ENCODE results near the gene GMPS.
"Not testable (repeated sequence)": the region's sequence is repeated elsewhere in the genome, so short reads cannot be mapped to it uniquely, and the experiment has no call there.

Gene GMPS

GRCh38 chr3:155872904-155873646 is 2.6 kb downstream of the GMPS start:
- no peak for DNase-seq (ENCODE audit: low read depth)

DNA sequence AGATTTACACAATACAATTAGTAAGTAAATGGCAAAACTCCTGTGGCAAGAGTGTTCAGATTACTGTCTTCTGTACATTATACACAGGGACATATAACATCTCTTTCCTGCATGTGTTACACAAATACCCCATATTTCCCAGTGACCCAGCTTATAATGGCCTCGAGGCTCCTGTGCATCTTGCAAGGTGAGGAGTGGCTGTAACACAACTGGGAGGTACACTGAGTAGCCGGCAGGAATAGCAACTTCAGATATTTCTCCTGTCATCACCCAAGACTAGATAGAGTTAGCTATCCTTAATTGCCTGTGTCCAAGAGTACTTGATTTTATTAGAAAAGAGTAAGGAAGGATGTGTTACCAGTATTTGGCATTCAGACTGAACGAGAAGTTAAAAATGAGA is 5.6 kb downstream of the GMPS start:
- no peak for DNase-seq (ENCODE audit: low read depth)

GRCh38 chr3:155876503-155876902 is 6.1 kb downstream of the GMPS start:
- no peak for DNase-seq (ENCODE audit: low read depth)

DNA sequence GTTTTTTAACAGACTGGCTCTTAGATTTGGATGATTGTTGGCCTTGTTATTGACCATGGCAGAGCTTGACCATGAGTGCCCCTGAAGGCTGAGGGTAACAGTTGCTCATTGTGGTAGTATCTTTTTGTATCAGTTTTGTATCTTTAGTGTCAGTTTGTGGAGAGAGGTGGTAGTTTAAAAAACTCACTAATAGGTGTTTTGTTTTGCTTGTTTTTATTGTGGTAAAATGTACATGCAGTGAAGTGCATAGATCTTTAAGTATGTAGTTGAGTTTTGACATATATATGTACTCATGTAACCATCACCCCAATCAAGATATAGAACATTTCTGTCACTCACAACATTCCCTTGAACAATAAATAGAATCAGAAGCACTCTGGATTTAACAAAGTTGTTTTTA is 9.8 kb downstream of the GMPS start:
- DNase-seq (ENCODE audit: low read depth), result no peak

DNA sequence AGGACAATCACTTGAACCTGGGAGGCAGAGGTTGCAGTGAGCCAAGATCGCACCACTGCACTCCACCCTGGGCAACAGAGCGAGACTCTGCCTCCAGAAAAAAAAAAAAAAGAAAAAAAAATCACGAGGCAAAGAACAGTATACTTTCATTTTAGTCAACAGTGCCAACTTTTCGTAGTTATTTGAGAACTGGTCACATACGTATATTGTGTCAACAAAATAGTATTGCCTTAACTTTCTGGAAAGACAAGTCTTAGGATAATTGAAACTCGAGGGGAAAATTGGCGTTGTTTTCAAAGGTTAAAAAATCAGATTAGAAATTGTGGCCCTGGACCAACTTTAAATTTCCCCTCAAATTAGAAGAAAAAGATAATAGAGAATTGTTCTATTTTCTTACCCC is 13.8 kb downstream of the GMPS start:
- DNase-seq (ENCODE audit: low read depth), result no peak

DNA sequence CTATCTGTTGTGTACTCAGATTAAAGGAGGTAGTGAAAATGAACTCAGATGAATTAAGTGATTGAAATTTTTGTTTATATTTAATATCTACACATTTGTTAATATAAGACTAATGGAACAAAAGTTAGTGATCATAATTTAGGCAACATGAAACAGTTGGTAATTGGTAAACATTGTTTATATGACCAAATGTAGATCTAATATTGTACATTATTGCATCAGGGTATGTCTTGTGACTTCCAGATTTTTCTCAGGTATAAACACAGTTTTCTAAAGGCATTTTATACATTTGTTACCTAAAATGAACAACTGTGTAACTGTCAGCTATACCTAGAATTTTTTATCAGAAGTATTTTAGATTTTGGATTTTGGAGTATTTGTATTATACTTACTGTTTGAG is 14.8 kb downstream of the GMPS start:
- DNase-seq (ENCODE audit: low read depth), result no peak

- DNase-seq (ENCODE audit: low read depth), result not testable (repeated sequence)
Observed at GRCh38 chr3:155886348-155886747, 15.9 kb downstream of the GMPS start.

GRCh38 chr3:155886915-155887314 is 16.5 kb downstream of the GMPS start:
- DNase-seq (ENCODE audit: low read depth), result no peak

DNA sequence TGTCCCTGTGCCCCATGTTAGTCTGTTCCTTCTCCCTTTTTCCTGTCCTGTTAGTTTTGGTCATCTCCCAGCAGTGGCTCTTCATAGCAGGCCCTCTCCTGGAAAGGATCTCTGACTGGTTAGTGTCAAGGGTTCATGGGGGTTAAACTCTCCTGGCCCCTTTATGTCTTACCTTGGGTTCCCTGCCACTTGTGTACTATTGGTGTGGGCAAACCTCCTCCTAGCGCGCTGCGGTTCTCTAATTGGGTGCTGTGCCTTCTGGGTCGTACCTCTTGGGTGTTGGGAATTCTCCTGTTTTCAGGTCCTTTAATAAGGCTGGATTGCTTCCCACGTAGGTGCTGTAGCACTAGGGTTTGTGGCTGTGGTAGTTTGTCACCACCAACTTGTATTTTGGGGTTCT is 18.8 kb downstream of the GMPS start:
- DNase-seq (ENCODE audit: low read depth), result no peak

DNA sequence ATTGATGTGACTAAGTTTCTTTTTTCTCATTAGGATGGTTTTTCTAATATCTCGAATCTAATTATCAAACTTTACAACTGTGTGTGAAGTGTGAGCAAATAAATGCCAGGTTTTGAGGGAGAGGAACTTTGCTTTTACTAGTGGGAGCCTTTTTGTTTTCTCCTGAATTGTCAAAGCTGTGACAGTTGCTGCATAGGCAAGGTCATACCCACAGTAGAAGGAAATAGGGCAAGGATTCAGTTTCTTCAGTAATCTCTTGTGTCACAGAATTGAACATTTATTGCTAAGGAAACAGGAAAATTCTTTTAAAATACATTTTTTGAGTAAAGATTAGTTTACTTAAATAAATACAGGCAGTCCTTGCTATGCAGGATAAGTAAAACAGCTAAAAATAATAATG is 19.5 kb downstream of the GMPS start:
- no peak for DNase-seq (ENCODE audit: low read depth)

- no peak for DNase-seq (ENCODE audit: low read depth)
Observed at GRCh38 chr3:155890671-155891190, 20.3 kb downstream of the GMPS start.

GRCh38 chr3:155891321-155891720 is 20.9 kb downstream of the GMPS start:
- no peak for DNase-seq (ENCODE audit: low read depth)

DNA sequence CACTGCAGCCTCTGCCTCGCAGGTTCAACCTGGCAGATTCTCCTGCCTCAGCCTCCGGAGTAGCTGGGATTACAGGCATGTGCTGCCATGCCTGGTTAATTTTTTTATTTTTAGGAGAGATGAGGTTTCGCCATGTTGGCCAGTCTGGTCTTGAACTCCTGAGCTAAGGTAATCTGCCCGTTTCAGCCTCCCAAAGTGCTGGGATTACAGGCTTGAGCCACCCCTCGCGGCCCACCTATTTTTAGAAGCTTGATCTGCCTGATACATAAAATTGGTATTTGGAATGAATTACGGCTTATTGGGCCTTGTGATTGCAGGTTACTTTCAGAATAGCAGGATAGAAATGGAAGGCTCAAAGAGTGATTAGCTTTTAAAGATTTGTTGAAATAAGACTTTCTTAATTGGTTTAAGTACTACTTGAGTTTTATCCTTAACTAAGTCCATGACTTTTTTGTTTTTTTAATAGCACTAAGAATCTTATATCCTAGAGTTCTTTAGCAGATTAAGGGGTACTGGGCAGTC is 25.0 kb downstream of the GMPS start:
- no peak for DNase-seq (ENCODE audit: low read depth)

DNA sequence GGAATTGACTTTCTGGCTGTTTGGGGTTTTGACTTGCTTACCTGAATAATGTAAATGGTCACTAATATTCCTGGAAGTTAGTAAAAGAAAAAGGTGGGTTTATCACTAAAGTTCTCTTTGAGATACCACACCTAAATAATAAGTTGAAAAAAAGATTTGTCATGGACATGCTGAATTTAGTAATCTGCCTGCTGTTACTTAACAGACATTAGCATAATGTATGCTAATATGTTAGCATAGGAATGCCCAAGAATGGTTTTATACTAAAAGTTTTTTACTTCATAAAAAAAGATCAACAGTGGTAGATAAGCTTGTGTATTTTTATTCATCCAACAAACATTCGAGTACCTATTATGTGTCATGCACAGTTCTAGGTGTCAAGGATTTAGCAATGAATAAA is 36.5 kb downstream of the GMPS start:
- no peak for DNase-seq (ENCODE audit: low read depth)

- DNase-seq (ENCODE audit: low read depth), result no peak
Observed at GRCh38 chr3:155908086-155908485, 37.6 kb downstream of the GMPS start.

DNA sequence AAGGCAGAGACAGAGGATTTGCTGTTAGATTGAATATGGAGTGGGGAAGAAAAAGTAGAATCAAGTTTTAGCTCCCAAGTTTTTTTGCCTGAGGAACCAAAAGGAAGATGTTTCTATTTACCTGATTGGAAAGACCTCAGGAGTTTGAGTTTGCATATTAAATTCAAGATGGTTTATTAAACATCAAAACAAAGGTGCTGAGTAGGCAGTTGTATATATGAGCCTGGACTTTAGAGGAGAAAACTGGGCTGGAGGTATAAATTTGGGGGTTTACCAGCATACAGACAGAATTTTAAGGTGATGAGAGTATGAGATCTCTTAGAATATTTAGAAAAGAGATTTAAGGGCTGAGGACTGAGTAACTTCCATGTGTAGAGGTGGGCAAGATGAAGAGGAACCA is 38.2 kb downstream of the GMPS start:
- DNase-seq (ENCODE audit: low read depth), result no peak

GRCh38 chr3:155912090-155912489 is 41.6 kb downstream of the GMPS start:
- DNase-seq (ENCODE audit: low read depth), result no peak

DNA sequence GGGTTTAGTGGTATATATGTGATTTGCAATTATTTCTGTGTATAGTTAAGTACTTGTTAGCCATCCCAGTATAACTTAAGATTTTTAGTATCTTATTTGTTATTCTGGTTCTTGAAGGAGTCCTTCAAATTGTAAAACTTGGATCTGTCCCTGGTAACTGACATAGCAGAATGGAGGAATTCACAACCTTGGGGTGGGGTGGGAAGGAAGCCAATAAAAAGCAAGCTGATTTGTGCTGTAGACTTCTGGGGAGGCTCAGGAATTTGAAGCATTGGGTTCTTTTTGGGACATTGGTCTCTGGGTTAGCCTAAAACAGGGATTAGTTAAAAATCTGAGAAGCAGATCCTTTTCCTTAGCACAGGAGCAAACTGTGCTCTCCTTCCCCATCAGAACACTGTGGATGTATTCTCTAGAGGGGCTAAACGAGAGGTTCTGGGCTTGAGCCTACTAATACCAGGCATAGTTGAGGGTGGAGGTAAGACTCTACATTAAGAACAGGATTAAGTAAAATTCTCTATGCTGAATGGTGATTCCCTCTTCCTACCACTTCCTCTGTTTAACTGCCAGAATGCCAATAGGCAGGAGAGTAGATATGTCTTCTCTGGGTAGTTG is 42.2 kb downstream of the GMPS start:
- no peak for DNase-seq (ENCODE audit: low read depth)

- no peak for DNase-seq (ENCODE audit: low read depth)
Observed at GRCh38 chr3:155917781-155918180, 47.3 kb downstream of the GMPS start.

DNA sequence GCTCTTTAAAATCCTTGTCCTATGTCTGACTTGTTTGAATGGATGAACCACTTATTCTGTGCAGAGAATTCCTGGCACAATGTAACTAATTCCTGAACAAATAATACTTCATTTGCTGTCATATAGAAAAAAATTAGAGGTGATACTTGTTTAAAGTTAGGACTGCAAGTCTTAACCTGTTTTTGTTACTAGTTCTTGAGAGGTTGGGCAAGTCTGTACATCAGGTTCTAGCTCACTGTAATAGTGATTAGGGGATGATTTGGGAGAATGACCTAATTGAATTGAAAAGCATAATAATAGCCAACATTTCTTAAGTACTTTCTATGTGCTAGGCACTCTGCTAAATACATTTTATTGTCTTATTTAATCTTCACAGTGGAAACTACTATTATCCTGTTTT is 49.3 kb downstream of the GMPS start:
- DNase-seq (ENCODE audit: low read depth), result no peak

DNA sequence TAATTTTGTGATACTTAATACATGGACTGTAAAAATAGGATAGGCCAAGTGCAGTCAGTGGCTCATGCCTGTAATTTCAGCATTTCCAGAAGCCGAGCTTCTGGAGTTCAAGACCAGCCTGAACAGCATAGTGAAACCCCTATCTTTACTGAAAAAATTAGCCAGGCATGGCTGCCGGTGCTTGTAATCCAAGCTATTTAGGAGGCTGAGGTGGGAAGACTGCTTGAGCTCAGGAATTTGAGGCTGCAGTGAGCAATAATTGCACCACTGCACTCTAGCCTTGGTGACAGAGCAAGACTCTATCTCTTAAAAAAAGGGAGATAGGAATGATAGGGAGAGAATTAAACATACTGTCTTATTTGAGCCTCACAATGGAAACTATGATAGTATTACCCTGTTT is 51.0 kb downstream of the GMPS start:
- DNase-seq (ENCODE audit: low read depth), result no peak

DNA sequence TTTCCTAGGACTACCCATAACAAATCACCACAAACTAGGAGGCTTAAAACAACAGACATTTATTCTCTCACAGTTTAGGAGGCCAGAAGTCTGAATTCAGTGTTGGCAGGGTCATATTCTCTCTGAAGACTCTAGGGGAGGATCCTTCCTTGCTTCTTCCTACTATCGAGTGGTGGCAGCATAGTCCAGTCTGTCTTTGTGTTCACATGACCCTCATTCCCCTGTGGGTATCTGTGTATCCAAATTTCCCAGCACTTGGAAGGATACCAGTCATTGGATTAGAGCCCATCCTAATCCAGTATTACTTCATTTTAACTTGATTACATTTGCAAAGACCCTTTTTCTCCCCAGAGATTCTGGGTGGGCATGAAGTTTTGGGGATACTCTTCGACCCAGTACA is 63.8 kb downstream of the GMPS start:
- no peak for DNase-seq (ENCODE audit: low read depth)

- DNase-seq (ENCODE audit: low read depth), result no peak
Observed at GRCh38 chr3:155938409-155938808, 68.0 kb downstream of the GMPS start.

GRCh38 chr3:155941354-155941753 is 70.9 kb downstream of the GMPS start:
- no peak for DNase-seq (ENCODE audit: low read depth)

Data from stimulated activated CD8-positive, alpha-beta memory T cell treated with anti-CD3 and anti-CD28 coated beads, Interleukin-15, amount 100 ng/mL, for 1 hour (primary cell).